Limb (tissue), 2 donors: ENCODE data around the gene STON2.
"Not testable (repeated sequence)": the region's sequence is repeated elsewhere in the genome, so short reads cannot be mapped to it uniquely, and the experiment has no call there.

Experiments
- DNase-seq, 2 donors: peaks; one replicate each; pipeline ENCODE4 v3.0.0-alpha.2; 2016; ENCODE audit errors: extremely low spot score in 2 of 2

The STON2 gene, protein sequence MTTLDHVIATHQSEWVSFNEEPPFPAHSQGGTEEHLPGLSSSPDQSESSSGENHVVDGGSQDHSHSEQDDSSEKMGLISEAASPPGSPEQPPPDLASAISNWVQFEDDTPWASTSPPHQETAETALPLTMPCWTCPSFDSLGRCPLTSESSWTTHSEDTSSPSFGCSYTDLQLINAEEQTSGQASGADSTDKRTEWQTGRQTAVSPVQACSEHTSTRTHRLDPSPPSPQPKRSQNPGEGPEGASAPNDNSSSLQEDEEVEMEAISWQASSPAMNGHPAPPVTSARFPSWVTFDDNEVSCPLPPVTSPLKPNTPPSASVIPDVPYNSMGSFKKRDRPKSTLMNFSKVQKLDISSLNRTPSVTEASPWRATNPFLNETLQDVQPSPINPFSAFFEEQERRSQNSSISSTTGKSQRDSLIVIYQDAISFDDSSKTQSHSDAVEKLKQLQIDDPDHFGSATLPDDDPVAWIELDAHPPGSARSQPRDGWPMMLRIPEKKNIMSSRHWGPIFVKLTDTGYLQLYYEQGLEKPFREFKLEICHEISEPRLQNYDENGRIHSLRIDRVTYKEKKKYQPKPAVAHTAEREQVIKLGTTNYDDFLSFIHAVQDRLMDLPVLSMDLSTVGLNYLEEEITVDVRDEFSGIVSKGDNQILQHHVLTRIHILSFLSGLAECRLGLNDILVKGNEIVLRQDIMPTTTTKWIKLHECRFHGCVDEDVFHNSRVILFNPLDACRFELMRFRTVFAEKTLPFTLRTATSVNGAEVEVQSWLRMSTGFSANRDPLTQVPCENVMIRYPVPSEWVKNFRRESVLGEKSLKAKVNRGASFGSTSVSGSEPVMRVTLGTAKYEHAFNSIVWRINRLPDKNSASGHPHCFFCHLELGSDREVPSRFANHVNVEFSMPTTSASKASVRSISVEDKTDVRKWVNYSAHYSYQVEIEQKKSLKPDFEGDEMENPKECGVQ

DNA sequence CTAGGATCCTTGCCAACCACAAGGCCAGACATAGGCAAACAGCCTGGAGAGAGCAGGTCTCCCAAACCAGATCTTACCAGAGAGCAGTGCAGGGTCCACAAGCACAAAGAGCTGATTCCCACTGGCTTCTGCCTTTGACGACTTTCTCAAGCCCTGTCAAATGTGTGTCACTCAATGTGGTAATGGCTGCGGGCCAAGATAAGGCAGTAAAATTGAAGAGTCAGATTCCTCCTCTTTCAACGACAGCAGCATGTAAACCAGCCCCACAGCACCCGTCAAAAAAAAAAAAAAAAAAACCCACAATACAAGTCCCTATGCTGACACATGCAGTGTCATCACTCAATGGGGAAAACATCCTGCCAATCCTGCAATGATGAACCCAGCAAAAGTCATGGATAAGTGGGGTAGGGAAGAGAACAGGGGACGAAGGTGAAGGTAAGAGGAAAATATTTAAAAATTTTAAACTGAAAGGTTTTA lies at the start of gene STON2:
Gene STON2 (minus strand): TSS at position 123 of the 477 bp plus-strand sequence. CDS start 1,942 bp downstream, outside the sequence.
- DNase-seq: no peak

DNA sequence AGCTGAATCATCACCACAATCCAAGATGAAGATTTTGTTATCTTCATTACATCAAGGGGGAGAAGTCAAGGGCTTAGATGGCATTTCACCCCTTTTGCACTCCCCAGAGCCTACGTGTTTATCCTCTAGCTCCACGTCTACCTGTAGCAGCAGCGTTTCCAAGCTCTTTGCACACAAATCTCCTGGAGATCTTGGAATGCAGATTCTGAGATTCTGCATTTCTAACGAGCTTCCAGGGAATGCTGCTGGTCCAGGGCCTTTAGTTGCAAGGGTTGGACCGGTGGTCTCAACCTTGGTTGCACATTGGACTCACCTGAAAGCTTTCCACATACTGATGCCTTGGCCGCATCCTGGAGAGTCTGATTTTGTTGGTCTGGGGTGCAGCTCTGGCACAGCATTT lies 49.5 kb upstream of the STON2 start:
- no peak for DNase-seq

DNA sequence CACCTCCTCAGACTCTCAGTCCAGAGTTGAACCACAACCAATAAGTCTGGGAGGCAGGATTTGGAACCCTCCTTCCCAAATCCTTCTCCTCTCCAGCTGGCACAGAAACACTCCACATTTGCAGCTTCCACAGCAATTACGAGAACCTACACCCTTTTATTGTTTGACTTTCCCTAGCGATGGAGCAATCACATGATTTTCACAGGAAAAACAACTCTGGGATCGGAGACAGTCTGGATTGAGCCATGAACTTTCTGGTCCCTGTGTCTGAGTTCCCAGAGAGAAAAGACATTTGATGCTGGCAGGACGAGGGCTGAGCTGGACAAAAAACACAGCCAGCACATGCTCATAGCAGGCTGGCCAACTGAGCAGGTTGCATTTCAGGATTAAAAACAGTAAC lies 49.0 kb upstream of the STON2 start:
- DNase-seq: peak; percentile 32 to 70

DNA sequence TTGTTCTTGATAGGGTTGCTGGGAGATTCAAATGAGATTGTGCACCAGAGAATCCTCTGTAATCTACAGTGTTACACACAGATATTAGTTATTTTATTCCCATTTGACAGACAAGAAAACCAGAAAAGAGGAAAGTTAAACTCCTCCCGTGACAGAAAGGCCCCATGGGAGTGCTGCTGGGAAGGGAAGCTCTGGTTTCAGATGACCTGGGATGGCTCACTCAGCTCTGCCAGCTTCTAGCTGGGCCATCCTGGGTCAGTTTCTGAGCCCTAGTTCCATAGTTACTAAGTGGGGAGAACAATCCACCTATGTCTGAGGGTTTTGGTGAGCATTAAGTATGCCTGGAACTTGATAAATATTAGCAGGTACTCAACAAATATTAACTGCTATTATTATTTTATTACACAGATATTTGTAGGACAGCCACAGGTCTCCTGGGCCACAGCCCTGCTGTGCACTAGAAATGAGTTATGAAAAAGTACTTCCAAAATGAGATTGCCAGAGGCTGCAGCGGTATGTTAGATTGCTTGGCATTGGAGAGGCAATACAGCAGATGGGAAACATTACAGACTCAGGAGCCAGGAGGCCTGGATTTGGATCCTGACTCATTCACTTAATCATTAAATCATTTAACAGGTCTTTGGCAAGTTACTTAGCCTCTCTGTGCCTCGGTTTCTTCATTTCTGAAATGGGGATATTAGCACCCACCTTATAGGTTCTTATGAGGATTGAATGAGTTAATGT lies 47.1 kb upstream of the STON2 start:
- DNase-seq: no peak

- no peak for DNase-seq
Observed at GRCh38 chr14:81446279-81447007, 46.3 kb upstream of the STON2 start.

DNA sequence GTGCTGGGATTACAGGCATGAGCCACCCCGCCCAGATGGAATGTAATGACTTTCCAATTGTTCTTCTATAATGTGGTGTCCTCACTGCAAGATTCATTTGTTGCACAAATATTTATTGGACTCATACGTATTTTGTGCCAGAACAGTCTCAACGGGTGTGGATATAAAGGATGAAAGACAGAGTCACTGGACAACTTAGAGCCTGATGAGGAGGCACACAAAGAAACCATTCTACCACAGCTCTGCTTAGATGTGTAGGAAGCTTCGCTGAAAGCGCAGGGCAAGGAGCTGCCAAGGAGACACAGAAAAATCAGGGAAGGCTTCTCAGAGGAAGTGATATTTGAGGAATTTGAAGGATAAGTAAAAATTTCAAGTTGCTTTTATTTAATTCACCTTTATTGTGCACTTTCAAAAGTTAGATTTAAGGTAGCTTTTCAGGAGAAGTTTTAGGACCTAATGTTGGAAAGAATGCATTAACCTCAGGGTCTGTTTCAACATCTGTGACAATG lies 41.6 kb upstream of the STON2 start:
- no peak for DNase-seq

DNA sequence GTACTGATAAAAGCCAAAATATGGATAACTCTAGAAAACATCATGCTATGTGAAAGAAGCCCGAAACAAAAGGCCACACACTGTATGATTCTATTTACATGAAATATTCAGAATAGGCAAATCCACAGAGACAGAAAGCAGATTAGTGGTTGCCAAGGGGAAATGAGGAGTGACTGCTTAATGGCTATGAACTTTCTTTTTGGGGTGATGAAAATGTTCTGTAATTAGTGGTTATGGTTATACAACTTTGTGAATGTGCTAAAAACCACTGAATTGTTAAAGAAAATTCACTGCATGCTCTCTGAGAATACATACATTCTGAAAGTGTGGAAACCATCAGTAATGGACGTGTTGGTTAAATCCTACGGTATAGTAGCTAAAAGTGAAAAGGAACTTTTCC lies 39.9 kb upstream of the STON2 start:
- DNase-seq: no peak

GRCh38 chr14:81437244-81437643 lies 37.1 kb upstream of the STON2 start:
- no peak for DNase-seq

DNA sequence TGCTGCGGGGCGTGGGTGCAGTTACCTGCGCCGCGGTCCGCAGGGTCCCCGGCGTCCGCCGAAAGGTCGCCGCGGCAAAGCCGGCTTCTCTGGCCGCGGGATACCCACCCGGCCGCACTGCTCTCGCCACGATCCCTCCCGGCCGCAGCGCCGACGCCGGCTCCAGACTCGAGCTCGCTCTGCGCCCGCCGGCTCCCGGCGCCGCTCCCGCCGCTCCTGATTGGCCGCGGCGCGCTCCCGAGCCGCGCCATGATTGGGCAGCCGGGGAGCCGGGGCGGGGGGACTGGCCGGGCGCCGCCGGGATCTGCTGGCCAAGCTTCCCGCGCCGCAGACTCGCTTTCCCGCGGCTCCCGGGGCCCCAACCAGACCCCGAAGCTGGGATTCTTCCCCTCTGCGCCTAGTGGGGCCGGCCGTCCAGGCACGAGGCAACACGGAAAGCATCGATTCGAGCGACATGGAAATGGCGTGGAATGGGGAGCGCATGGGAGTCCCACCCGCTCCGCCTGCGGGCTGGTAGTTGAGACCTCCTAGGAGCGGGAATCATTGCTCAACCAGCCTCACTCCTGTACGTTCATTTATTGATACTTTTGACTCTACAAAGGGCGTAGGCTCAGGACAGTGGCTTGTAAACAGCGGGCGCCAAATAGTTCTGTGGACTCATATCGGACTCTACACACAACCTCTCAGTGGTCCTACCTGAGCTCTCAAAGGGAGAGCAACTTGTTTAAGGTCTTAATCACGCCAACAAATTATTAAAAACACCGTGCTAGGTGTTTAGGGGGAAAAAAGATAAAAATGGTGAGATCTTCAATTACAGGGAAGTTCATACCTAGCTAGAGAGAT lies 36.4 kb upstream of the STON2 start:
- peak; percentile 83 to 89 for DNase-seq

GRCh38 chr14:81435391-81436295 lies 35.5 kb upstream of the STON2 start:
- peak; percentile 38 to 76 for DNase-seq

DNA sequence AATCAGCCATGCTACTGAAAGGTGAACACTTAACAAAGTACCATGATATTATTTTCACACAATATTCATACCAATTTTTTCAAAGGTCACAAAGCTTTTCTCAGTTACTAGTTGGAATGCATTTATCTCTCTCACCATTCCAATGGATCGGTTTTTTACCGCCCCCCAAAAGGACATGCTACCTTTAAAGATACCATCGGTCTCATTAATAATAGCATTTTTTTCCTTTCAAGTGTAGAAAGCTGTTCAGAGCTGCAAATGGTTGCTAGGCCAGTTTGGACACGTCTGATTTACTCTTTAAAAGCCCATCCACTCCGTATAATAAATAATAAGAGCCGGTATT lies 34.9 kb upstream of the STON2 start:
- DNase-seq: no peak

GRCh38 chr14:81434230-81434629 lies 34.1 kb upstream of the STON2 start:
- no peak for DNase-seq

DNA sequence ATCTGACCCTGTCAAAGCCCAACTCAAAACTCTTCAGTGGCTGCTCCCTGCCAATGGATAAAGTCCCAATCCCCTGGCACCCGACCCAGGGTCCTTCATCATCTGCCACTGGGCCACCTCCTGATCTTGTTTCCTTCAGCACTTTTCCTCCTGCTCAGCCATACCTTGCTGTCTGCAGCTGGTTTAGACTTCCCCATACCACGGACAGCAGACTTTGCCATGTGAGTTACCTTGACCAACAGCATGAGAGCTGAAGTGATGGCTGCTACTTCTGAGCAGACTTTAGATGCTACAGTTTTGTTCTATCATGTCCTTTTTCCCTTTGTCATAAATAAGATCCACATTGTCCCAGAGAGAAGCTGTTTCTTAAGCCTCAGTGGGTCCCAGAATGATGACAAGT lies 33.3 kb upstream of the STON2 start:
- DNase-seq: no peak

DNA sequence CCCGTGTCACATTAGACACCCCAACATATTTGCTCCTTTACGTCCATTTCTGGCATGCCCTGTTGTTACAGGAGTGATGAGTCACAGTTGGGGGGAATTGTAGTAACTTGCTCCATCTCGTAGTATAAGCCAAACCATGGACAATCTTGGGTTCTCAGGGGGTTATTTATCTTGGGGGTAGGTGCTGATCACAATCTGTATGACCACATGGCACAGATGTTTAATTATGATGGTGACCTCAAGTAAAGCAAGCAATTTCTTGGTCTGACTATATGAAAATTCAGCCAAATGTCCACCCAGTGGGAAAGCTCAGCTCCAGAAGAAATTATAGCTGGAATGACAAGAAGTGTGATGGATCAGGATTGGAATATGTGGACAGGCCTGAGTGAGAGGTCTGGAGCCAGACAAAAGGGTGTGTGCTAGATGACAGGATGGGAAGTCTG lies 32.1 kb upstream of the STON2 start:
- no peak for DNase-seq

DNA sequence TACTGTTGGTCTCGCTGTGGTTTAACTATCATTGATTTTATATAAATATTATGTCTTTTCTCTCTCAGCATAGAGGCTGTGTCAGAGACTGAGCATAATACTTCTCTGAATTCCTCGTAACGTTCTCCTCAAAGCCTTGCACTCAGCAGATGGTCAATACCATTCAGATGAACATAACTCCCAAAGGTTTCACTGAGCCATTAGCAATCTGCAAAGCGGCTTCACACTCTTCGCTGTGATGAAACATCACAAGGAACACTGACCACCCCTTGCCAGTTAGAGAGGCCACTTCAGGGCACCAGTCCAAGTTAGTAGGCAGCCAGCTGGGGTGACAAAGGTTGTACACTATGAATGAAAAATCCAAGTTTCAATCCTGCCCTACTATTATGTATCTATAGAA lies 30.1 kb upstream of the STON2 start:
- DNase-seq: no peak

DNA sequence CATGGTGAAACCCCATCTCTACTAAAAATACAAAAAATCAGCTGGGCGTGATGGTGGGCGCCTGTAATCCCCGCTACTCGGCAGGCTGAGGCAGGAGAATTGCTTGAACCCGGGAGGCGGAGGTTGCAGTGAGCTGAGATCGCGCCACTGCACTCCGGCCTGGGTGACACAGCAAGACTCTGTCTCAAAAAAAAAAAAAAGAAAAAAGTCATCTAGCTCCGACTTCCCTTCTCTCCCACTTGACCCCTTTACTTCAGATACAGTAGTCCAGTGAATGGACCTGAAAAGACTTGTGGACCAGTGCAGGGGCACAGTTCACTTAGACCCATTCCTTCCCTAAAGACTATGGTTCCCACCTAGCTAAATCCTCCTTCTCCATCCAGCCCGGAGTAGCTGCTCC lies 29.6 kb upstream of the STON2 start:
- DNase-seq: not testable (repeated sequence)

DNA sequence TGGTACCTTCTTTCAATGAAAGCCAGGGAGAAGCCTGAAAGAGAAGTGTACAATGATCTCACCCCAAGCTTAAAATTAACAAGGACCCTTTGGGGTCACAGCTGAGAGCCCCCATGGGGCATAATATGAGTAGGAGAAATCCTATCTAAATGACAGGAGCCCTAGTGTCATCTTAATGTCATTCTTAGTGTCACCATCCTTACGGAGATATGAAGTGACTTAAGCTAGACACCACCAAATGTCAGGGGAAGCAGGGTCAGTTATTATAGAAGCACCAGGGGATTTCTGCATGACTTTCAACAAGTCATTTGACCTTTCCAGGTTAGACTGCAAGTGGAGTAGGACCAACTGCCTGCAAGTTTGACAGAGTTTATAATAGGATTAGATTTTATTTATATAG lies 28.9 kb upstream of the STON2 start:
- DNase-seq: no peak

DNA sequence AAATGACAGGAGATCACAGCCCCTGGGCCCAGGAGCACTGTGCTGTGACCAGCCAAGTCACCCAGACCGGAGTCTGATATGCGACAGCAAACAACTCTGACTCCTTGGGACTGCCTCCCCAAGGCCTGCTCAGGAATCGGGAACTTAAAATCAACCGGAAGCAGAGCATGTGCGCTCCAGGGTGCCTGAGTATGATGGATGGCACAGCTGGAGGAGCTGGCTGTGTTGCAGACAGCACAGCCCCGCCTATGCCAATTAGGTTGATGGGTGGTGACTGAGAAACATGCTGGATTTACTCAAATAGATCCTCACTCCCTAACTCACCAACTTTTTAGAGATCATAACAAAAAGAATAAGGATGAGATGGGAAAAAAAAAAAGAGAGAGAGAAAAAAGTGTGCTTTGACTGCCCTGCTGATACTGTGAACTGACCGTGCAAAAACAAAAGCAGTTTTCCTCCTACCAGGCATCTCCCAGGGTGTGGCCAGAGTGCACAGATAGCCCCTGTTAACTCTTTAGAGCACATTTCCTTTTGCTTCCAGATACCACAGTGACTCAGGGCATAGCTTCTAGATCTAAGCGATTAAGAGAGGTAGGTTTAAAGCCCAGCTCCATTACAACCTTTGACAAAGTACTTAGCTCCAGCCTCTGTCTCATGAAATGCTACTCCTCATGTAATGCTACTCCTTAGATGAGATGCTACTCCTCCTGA lies 27.4 kb upstream of the STON2 start:
- DNase-seq: peak in 1 of 2 donors; percentile 33
